AG09319 (cell line): ENCODE results near the gene LPP.

Experiments
- DNase-seq: peaks from one replicate; pipeline ENCODE4 v3.0.0-alpha.2; 2010; ENCODE audit warnings: low read depth; ENCODE audit errors: extremely low read depth
- TF ChIP-seq, protein P1 (sequence below): IDR thresholded peaks from 2 replicates; pipeline ENCODE4 v1.5.1; 2011; ENCODE audit warnings: low read depth, mild to moderate bottlenecking, inconsistent platforms, low read length, moderate library complexity

The LPP gene

DNA sequence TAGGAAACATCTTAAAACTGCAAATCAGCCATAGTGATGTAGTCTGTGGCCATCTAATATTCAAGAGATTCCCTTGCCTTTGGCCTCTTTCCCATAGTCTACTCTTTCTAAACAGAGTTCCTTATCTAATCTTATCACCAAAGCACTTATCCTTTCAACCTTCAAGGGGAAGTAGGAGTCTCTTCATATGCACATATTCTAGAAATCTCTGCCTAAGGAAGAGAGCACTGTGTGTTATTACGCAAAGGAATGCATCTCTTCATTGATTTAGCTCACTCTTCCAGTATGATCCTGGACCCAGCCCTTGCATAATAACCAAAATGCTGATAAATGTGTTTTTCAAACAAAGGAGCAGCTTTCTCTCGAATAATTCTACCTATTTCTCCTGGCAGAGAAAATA lies 764.1 kb downstream of the LPP start:
- DNase-seq, result no peak
- TF ChIP-seq, protein P1, sequence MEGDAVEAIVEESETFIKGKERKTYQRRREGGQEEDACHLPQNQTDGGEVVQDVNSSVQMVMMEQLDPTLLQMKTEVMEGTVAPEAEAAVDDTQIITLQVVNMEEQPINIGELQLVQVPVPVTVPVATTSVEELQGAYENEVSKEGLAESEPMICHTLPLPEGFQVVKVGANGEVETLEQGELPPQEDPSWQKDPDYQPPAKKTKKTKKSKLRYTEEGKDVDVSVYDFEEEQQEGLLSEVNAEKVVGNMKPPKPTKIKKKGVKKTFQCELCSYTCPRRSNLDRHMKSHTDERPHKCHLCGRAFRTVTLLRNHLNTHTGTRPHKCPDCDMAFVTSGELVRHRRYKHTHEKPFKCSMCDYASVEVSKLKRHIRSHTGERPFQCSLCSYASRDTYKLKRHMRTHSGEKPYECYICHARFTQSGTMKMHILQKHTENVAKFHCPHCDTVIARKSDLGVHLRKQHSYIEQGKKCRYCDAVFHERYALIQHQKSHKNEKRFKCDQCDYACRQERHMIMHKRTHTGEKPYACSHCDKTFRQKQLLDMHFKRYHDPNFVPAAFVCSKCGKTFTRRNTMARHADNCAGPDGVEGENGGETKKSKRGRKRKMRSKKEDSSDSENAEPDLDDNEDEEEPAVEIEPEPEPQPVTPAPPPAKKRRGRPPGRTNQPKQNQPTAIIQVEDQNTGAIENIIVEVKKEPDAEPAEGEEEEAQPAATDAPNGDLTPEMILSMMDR, result no peak

DNA sequence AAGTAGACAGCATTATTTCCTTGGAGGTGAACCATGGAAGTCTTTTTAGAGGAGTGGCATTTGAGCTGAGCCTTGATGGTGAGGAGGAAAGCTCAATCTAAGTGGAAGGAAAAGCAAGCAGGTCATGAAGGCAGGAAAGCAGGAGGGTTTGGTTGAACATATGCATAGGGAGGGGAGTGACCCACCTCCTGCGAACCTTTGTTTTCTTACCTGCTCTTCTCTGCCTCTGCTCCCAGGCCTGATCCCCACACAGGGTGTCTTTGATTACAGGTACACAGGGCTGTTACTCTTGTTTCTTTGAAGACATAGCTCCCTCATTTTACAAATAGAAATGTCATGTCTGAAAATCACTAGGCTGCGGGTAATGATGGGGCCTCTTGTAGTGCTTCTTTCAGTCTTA lies 769.7 kb downstream of the LPP start:
- TF ChIP-seq, protein P1, result no peak
- no peak for DNase-seq

DNA sequence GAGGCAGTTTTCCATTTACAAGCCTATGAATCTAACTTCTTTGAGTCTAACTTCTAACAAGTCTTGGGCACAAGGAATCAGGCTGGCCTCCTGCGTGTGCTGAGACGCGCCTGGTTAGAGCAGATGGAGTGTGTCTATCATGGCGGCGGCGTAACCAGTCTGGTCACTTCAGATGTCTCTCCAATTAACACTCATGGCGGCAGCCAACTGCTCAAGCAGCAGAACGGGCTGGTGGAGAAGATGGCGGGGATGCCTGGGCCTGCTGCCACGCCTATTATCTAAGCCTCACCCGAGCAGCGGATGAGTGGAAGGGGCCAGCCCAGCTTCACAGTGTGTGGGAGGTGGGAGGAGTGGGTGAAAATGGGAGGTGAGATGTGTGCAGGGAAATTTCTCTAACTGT lies 771.4 kb downstream of the LPP start:
- no peak for DNase-seq
- TF ChIP-seq, protein P1, result no peak

DNA sequence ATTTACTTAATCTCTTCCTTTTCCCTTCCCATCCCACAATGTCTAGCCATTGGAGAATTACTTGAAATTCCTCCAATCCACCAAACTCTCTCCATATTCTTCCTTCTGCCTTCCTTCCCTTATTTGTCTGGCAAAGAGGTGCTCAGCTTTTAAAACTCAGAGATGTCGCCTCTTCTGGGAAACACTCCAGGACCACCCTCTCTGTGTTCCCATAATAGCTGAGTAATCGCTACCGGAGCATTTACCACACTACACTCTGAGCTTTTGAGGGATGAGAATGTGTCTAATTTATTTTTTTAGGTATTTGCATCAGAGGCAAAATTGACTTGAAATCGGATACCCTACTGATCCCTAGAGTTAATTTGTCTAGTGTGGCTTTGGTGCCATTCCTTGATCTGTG lies 772.2 kb downstream of the LPP start:
- no peak for DNase-seq
- TF ChIP-seq, protein P1, result no peak

DNA sequence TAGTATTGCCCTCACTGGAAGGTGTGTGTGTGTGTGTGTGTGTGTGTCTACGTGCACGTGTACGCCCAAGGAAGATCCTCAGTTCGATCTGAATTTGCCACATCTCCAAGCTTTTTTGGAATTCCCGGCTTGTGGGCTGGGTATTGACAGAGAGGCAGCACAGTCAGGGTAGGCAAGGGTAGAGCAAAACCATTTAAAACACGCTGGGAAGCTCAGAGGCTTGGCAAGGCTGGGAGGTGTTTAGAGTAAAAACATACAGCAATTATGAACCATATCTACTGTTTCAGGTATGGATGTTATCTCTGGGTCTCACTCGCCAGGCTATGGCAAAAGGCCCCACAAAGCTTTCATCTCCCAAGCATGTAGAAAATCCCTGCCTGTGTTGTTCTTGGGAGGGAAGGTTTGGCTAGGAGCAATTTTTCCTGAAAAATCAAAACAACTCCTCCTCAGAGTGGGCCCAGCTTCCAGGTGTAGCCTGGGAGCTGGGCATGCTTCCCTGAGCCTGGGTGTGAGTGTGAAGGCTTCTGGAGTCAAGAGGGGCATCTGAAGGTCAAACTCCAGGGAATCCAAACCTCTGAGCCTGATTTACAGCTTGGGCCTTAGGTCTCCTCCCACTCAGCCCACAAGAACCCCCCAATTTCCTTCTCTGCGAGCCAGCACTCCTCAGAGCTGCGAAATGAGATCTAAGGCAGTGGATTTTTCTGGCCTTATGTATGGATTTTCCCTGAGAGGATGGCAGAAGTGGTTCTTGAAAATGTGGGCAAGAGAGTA lies 773.0 kb downstream of the LPP start:
- no peak for DNase-seq
- TF ChIP-seq, protein P1, result no peak

DNA sequence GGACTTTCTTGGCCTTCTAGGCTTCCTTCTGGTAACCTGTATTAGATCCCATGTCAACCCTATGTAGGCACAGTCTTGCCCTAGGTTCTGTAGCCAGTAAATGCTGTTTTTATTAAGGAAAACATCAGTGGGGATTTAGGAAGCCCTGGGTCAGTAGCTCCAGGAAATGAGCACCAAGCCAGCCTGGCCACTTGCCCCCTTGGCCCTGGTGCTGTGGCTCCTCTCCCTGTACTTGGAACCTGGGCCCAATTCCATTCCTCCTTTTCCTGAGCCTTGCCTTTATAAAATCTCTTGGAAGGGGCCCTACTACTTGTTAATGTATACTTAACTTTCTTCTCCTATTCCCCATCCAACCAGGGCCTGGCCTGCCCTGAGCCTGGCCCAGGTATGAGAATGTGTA lies 774.0 kb downstream of the LPP start:
- TF ChIP-seq, protein P1, result no peak
- DNase-seq, result no peak

DNA sequence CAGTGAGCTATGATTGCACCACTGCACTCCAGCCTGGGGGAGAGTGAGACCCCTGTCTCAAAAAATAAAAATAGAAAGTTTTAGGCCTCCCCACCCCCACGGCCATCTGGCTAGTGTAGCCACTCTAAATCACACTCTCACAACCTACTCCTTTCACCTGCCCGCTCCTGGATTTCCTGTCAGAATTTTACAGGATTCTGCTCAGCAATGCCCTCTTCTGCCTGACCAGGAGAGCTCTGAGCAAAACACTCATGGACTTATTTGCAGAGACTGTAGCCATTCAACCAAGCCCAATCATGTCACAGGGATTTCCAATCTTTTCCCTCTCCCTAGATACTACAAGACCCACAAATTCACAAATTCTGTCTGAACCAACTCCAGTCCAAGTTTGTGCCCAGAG lies 775.2 kb downstream of the LPP start:
- no peak for DNase-seq
- TF ChIP-seq, protein P1, result peak; percentile 8
